Hepatic stellate cell (primary cell): Measurements from ENCODE around the gene HTR2C.
"Not testable (repeated sequence)": the region's sequence is repeated elsewhere in the genome, so short reads cannot be mapped to it uniquely, and the experiment has no call there.

Source experiments
- DNase-seq: peaks from one replicate; pipeline ENCODE4 v3.0.0; 2011; ENCODE audit warnings: low spot score

The HTR2C gene

DNA sequence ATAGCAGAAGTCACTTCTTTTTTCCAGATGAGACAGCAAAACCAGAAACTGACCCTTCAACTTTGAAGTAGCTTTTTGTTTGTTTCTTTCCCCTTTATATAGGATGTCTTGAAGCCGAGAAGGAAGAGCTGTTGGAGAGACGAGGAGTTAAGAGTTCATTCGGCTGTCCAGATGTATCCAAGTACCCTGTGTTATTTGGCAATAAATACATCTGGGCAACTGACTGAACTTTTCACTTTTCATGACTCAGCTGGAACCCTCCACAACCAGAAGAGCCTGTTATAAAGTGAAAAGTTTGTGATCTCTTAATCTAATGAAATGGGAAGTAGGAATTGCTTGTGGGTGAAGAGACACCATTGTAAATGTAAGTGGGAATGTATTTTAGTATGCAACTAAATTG, 131.2 kb downstream of the HTR2C start:
- no peak for DNase-seq

- no peak for DNase-seq
These were observed 134.0 kb downstream of the HTR2C start for GRCh38 chrX:114717921-114718320.

GRCh38 chrX:114766541-114766940, 182.7 kb downstream of the HTR2C start:
- DNase-seq, result no peak

DNA sequence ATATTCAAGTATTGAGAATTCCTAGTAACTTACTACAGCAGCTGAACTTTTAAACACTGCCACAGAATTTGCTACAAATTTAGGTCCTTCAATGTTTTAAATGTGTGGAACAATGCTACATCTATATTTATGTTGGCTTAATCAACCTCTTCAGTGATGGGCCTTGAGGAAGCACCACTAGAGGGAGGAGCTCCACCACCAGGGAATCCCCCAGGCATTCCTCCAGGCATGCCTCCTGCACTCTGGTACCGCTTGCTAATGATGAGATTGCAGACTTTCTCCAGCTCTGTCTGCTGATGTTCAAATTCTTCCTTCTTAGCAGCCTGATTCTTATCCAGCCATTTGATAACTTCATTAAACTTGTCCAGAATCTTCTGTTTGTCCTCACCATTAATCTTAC, 190.8 kb downstream of the HTR2C start:
- no peak for DNase-seq

GRCh38 chrX:114782925-114783324, 199.0 kb downstream of the HTR2C start:
- DNase-seq, result no peak

- no peak for DNase-seq
These were observed 203.2 kb downstream of the HTR2C start for GRCh38 chrX:114787061-114787460.

DNA sequence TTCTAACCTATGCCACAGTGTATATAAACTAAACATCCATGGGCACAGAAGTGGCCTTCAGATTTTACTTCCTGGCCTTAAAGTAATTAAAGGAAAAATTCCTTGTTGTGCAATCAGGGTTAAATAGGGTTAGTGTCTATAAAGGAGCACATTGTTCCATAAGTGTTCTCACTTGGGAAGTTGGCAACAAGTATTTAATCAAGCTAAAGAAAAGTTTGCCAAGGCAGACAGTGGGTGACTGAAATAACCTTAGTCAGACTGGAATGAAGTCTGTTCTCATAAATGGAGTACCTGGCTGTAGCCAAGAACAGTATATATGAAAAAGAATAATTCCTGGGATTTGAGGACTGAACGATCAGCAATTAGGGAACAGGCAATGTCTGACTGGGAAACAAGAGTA, 213.6 kb downstream of the HTR2C start:
- DNase-seq, result no peak

DNA sequence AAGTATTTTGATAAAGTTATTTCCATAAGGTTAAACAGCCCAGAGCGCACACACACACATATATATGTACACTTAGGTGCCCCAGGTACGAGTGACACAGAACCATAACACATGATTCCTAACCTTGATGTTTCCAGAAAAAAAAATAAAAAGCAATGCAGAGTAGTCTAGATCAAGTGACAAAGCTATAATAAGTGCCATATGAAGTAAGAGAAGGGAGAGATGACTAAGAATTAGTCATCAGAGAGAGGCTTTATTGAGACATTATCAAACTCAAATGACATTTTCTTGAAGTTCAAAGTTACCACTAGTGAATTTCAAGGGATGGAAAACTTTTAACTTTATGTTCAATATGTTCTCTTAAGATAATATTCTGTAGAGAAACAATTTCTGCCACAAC, 215.0 kb downstream of the HTR2C start:
- no peak for DNase-seq

DNA sequence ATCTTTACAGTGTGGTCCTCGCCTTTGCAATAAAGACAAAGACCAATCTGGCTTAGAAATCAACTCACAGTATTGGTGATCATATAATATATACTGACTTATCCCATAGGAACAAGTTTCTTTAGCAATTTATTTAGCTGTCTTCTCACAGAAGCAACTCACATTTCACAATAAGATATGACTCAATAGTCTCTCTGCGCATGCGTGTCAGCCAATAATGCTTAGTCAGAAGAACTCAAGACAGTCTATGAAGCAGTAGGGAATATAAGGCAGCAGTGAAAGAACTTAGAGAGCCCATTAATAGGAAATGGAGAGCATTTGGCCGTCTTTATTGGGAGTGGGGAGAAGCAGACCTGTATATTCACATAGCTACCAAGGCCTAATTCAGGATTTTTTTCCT, 216.8 kb downstream of the HTR2C start:
- no peak for DNase-seq

- no peak for DNase-seq
These were observed 235.6 kb downstream of the HTR2C start for GRCh38 chrX:114819509-114819908.

DNA sequence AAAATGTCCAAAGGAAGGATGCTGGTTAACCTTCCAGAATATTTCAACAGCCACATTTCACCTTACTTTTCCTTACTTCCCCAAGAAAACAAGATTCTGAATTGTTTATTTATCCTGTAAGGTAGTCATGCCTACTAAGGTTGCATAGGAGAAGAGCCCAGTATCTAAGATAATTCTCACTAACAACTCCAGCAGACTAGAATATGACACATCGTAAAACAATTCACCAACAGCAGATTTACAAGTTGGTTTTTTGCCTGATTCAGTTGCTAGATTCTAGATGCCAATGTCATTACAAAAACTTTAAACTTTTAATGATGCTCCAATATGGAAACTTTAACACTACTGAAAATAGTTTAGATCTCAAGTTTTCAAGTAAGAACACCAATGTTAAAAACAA, 257.2 kb downstream of the HTR2C start:
- no peak for DNase-seq

GRCh38 chrX:114842181-114842580, 258.3 kb downstream of the HTR2C start:
- no peak for DNase-seq

GRCh38 chrX:114889481-114889880, 305.6 kb downstream of the HTR2C start:
- DNase-seq, result no peak

- DNase-seq, result no peak
These were observed 319.7 kb downstream of the HTR2C start for GRCh38 chrX:114903618-114904017.

- DNase-seq, result no peak
These were observed 321.4 kb downstream of the HTR2C start for GRCh38 chrX:114905251-114905650.

DNA sequence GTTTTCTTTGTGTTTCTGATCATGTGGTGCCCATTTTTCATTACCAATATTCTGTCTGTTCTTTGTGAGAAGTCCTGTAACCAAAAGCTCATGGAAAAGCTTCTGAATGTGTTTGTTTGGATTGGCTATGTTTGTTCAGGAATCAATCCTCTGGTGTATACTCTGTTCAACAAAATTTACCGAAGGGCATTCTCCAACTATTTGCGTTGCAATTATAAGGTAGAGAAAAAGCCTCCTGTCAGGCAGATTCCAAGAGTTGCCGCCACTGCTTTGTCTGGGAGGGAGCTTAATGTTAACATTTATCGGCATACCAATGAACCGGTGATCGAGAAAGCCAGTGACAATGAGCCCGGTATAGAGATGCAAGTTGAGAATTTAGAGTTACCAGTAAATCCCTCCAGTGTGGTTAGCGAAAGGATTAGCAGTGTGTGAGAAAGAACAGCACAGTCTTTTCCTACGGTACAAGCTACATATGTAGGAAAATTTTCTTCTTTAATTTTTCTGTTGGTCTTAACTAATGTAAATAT, 323.2 kb downstream of the HTR2C start:
- no peak for DNase-seq

DNA sequence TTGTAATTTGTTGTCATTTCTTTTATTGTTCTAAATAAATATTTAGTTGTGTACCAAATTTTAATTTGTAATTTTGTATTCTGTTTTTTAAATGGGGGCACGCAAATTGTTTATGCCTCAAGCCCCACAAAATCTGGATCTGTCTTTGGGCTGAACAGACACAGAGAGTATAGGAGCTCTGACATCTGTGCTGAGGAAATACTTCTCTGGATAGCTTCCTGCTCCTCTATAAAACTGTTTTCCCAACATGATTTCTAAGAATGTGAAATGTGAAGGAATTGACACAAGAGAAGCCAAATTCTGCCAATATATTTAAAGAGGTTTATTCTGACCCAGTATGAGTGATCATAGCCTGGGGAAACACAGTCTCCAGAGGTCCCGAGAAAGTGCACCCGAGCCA, 340.5 kb downstream of the HTR2C start:
- no peak for DNase-seq

- no peak for DNase-seq
These were observed 341.0 kb downstream of the HTR2C start for GRCh38 chrX:114924856-114925255.

DNA sequence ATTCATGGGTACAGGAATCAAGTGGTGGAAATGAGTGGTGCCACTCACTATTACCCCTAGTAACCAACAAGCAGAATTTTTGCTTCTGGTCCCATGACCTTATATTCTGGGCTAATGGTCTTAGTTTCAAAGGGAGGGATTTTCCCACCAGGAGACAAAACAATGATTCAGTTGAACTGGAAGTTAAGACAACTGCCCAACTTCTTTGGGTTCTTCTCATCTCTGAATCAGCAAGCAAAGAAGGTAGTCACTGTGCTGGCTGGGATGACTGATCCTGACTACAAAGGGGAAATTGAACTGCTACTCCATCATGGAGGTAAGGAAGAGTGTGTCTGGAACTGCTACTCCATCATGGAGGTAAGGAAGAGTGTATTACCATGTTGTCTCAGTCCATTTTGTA, 346.3 kb downstream of the HTR2C start:
- DNase-seq, result no peak

- DNase-seq, result no peak
These were observed 348.7 kb downstream of the HTR2C start for GRCh38 chrX:114932550-114932949.

DNA sequence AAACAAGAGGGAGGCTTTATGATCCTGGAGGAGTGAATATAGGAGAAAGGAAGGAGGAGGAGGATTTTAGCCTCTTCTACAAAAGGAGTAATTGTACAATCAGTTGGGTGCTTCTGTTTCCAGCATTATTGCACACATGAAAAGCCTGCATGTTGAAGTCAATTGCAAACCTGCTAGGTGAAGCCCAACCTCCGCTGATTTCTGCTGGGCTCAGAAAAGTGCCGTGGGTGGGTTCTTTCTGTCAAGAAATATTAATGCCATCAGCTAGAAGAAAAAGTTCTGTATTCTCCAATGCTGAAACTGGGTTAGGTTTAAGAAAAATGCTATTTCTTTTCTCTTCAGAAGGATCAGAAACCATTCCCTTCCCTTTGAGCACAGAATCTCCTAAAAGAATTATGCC, 349.4 kb downstream of the HTR2C start:
- DNase-seq, result not testable (repeated sequence)

GRCh38 chrX:114937090-114937489, 353.2 kb downstream of the HTR2C start:
- DNase-seq, result not testable (repeated sequence)

DNA sequence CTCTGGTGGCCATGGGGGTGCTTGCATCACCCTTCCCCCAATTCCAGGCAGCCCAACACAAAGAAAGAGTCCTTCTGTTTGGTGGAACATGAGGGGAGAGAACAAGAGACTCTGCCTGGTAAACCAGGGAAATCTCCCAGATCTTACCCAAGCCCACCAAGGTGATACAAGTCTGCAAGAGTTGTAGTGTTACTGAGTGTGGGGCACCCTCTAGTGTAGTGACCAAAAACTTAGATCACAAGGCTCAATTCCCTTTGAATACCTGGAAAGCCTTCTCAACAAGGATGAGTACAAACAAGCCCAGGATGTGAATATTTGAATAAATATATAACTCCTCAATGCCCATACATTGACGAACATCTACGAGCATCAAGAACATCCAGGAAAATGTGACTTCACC, 368.8 kb downstream of the HTR2C start:
- DNase-seq, result no peak
